Glomerular visceral epithelial cell (primary cell): ENCODE measurements around the gene RAD18.

Experiments used
- DNase-seq: peaks from one replicate; pipeline ENCODE4 v3.0.0-alpha.2; 2016; ENCODE audit errors: extremely low spot score

RAD18 gene

GRCh38 chr3:8963137-8963853 is at the start of gene RAD18:
Gene RAD18 (minus strand): TSS chr3:8963472. CDS start chr3:8963385, 87 bp downstream.
- DNase-seq = peak; percentile 91

GRCh38 chr3:9012521-9012920 is 49.2 kb upstream of the RAD18 start:
- DNase-seq = no peak

GRCh38 chr3:9009976-9010545 is 46.8 kb upstream of the RAD18 start:
- no peak for DNase-seq

- no peak for DNase-seq
Observed at GRCh38 chr3:9008550-9009255, 45.4 kb upstream of the RAD18 start.

GRCh38 chr3:9007928-9008327 is 44.7 kb upstream of the RAD18 start:
- DNase-seq = no peak

- no peak for DNase-seq
Observed at GRCh38 chr3:9007213-9007612, 43.9 kb upstream of the RAD18 start.

- no peak for DNase-seq
Observed at GRCh38 chr3:9000041-9000440, 36.8 kb upstream of the RAD18 start.

- no peak for DNase-seq
Observed at GRCh38 chr3:8997151-8997550, 33.9 kb upstream of the RAD18 start.

GRCh38 chr3:8996681-8997121 is 33.4 kb upstream of the RAD18 start:
- no peak for DNase-seq

GRCh38 chr3:8996216-8996615 is 32.9 kb upstream of the RAD18 start:
- DNase-seq = no peak

GRCh38 chr3:8994226-8994625 is 31.0 kb upstream of the RAD18 start:
- no peak for DNase-seq

GRCh38 chr3:8993331-8993730 is 30.1 kb upstream of the RAD18 start:
- DNase-seq = no peak

GRCh38 chr3:8992854-8993253 is 29.6 kb upstream of the RAD18 start:
- DNase-seq = no peak

GRCh38 chr3:8992199-8992598 is 28.9 kb upstream of the RAD18 start:
- DNase-seq = no peak

- no peak for DNase-seq
Observed at GRCh38 chr3:8990266-8991215, 27.3 kb upstream of the RAD18 start.

- no peak for DNase-seq
Observed at GRCh38 chr3:8988791-8989558, 25.7 kb upstream of the RAD18 start.

- DNase-seq = no peak
Observed at GRCh38 chr3:8988384-8988655, 25.0 kb upstream of the RAD18 start.

- peak; percentile 36 for DNase-seq
Observed at GRCh38 chr3:8987645-8988383, 24.5 kb upstream of the RAD18 start.

GRCh38 chr3:8987226-8987625 is 24.0 kb upstream of the RAD18 start:
- no peak for DNase-seq

GRCh38 chr3:8986741-8987140 is 23.5 kb upstream of the RAD18 start:
- DNase-seq = no peak

GRCh38 chr3:8985876-8986275 is 22.6 kb upstream of the RAD18 start:
- DNase-seq = no peak
